AML-193 (cell line): ENCODE results near the gene C19orf38.
"Not testable (repeated sequence)": the region's sequence is repeated elsewhere in the genome, so short reads cannot be mapped to it uniquely, and the experiment has no call there.

Experiments
- DNase-seq, 2 experiments: peaks; one replicate each; lab custom pipeline; 2025; lab: John Stamatoyannopoulos, UW

Gene C19orf38

DNA sequence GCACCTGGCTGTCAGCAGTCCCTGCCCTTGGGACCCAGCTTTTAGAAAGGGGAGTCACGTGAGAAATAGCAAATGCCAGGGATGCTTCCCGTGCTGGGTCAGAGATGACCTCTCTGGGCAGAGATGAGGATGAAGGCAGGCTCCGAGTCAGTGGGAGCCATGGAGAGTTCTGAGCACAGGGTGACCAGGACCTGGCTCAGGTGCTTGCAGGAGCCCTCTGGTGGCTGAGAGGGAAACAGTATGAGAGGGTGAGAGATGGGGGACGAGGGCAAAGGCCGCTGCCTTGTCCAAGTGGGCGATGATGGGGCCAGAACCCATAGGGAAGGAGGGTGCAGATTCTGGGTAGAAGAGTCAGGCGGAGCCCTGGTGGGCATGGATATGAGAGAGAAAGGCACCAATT, 28.0 kb upstream of the C19orf38 start:
- no peak for DNase-seq

GRCh38 chr19:10823690-10824089, 24.5 kb upstream of the C19orf38 start:
- DNase-seq: no peak

DNA sequence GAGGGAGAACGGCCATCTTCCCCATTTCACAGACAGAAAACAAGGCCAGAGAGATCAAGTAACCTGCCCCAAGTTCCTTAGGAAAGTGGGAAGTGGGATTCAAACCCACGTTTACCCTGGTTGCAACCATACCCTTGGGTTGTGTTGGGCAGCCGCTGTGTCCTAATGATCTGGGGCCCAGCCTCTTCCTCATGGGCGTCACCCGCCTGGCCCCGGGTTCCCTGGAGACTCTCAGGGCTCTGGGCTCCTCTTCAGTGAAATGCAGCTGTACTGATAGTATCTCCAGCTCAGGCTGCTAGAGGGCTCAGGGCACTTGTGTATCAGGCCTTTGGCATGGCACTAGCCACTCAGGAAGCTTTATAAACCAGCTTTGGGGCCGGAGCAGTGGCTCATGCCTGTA, 22.0 kb upstream of the C19orf38 start:
- no peak for DNase-seq

- no peak for DNase-seq
These were observed 21.4 kb upstream of the C19orf38 start for GRCh38 chr19:10826846-10827245.

GRCh38 chr19:10828981-10829821, 19.0 kb upstream of the C19orf38 start:
- DNase-seq: no peak

DNA sequence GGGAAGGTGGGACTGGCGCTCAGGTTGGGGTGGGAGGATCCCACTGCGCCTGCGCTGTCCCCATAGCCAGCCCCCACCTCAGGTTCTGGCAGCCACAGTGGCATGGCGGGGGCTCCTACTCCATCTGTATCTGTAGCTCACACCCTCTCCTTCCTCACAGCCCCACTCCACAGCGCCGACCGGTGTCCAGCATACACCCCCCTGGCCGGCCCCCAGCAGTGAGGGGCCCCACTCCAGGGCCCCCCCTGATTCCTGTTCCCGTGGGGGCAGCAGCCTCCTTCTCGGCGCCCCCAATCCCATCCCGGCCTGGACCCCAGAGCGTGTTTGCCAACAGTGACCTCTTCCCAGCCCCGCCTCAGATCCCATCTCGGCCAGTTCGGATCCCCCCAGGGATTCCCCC, 18.2 kb upstream of the C19orf38 start:
- no peak for DNase-seq

- DNase-seq: no peak
These were observed 17.8 kb upstream of the C19orf38 start for GRCh38 chr19:10830370-10830769.

DNA sequence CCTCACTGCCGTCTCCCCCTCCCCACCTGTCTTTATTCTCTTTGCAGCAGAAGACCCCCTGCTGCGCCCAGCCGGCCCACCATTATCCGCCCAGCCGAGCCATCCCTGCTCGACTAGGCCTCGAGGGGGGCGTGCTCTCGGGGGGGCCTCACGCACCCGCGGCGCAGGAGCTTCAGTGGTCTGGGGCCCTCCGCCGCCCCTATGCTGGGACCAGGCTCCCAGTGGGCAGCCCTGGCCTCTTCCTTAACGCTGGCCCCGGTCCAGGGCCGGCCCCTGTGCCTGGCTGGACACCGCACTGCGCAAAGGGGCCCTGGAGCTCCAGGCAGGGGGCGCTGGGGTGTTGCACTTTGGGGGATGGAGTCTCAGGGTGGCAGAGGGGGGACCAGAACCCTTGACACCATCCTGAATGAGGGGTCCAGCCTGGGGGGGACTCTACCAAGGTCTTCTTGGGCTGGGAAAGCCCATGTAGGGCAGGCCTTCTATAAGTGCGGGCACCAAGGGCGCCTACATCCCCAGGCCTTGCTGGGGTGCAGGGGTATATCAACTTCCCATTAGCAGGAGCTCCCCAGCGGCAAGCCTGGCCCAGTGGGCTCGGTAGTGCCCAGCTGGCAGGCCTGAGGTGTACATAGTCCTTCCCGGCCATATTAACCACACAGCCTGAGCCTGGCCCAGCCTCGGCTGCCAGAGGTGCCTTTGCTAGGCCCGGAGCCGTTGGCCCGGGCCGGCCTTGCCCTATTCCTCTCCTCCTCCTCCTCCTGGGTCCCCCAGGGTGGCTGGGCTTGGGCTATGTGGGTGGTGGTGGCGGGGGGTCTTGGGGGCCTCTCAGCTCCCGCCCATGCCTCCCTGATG, 17.1 kb upstream of the C19orf38 start:
- DNase-seq: no peak

DNA sequence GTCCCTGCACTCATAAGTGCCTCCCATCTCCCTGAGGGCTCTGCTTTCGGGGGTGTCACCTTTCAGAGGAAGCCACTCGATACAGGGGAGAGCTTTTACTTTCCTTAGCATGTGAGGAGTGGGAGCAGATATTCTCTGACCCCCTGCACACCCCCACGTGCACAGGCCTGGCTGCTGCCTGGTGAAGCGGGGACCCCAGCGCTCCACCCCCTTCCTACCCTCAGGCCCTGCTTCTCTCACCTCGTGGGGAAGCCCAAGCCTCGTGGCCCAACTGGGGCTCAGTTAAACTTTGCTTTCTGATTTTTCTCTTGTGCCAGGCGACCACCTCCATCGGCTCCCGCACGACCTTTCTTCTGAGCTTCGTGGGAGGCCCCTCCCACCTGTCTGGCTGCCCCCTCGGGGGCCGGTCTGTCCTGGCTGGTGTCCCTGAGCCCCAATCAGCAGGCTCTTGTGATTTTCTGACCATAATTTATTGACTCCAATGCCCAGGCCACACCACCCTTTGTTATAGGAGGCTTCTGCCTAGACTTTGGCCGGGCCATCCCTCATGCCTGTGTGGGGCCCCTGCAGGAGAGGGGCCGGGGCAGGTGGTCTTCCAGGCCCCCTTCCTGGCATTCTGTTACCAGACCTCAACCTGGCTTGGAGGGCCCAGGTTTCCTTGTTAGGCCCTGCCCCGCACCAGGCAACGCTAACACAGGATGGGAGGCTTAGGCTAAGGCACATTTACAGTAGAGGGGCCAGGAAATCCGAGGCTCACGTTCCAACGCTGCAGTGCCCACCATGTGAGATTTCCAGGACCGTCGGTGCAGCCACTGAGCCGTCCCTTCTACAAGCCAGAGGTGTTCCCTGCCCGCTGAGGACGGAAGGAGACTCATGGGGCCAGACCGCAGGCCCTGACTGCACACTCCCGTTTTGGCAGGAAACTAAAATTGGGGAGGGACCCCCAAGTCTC, 16.0 kb upstream of the C19orf38 start:
- no peak for DNase-seq

- DNase-seq: no peak
These were observed 15.3 kb upstream of the C19orf38 start for GRCh38 chr19:10832939-10833296.

DNA sequence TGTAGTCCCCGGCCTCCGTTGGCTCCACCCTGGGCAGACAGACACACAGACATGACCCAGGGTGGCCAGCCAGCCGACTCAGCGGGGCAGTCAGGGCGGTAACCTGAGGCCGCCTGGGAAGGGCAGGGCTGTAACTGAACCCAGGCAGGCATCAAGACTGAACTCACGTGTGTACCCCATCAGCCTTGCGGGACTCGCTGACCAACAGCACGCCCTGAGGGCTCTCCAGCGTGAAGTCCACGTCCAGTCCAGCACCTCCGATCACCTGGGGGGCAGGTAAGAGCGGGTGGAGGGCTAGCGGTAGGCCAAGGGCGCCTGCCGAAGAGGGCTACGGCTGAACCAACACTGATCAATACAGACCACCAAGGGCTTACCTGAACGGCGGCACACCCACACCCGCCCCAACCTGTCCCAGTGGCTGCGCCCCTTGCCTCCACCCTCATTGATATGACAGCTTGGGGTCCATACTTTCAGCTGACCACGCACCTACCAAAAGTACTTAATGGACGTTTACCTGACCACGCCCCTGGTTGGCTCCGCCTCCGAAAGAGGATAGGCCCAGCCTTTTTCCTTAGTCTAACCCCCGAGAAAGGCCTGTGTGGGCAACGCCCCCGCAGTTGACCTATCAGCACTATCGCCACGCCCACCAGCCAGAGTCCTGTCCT, 13.0 kb upstream of the C19orf38 start:
- no peak for DNase-seq

GRCh38 chr19:10835754-10836478, 12.3 kb upstream of the C19orf38 start, which contains the start of gene TMED1:
TMED1 (minus strand) TSS chr19:10836212; CDS start chr19:10836191, 21 bp downstream.
- DNase-seq: peak; percentile 94 to 96

- peak; percentile 84 to 93 for DNase-seq
These were observed 11.5 kb upstream of the C19orf38 start for GRCh38 chr19:10836479-10837330.

DNA sequence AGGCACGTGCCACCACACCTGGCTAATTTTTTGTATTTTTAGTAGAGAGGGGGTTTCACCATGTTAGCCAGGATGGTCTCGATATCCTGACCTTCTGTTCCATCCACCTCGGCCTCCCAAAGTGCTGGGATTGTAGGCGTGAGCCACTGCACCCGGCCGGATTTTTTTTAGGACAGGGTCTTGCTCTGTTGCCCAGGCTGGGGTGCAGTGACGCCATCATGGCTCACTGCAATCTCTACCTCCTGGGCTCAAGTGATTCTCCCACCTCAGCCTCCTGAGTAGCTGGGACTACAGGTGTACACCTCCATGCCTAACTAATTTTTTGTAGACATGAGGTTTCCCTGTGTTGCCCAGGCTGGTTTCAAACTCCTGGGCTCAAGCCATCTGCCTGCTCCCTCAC, 10.6 kb upstream of the C19orf38 start:
- DNase-seq: not testable (repeated sequence)

GRCh38 chr19:10838377-10838776, 9.8 kb upstream of the C19orf38 start:
- no peak for DNase-seq

DNA sequence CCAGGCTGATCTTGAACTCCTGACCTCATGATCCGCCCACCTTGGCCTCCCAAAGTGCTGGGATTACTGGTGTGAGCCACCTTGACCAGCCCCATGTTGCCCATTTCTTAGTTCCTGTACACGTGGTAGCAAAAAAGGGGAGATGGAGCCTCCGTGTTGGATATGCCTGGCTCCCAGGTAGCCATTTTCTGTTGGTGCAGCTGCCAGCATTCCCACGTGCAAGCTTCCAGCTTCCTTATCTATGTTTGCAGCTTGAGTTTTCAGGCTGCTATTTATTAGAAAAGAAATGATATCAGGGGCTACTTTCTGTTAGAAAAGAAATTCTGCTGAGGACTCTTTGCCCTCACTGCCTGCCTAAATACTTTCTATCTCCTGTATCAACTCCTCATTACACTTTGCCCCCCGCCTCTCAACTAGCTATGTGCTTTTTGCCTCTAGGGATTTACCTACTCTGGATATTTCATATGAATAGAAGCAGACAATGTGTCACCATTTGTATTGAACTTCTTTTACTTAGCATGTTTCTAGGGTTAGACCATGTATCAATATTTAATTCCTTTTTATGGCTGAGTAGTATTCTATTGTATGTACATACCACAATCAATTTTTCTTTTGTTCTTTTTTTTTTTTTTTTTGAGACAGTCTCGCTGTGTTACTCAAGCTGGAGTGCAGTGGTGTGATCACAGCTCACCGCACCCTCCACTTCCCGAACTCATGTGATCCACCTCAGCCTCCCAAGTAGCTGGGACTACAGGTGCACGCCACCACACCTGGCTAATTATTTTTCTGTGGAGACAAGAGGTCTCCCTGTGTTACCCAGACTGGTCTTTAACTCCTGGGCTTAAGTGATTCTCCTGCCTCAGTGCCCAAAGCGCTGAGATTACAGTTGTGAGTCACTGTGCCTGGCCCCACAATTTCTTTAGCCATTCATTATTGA, 8.8 kb upstream of the C19orf38 start:
- no peak for DNase-seq

GRCh38 chr19:10842788-10843187, 5.4 kb upstream of the C19orf38 start:
- no peak for DNase-seq

GRCh38 chr19:10846500-10847202, 1.6 kb upstream of the C19orf38 start:
- no peak for DNase-seq
